DOHH2 (cell line): ENCODE measurements around the gene PNPLA5.

Experiments used
- H3F3A ChIP-seq: fragments of 200-600 bp; sonication (generic), shearing (Covaris generic); 2 replicates; pipeline ENCODE4 v1.6.0; 2016; ENCODE audit warnings: antibody characterized with exemption, mild to moderate bottlenecking; ENCODE audit not compliant: control insufficient read depth, insufficient read depth
- H3K27ac ChIP-seq: fragments of 200-600 bp; sonication (generic); 2 replicates; pipeline ENCODE4 v1.5.1; 2014; ENCODE audit warnings: low read depth, mild to moderate bottlenecking, low read length, moderate library complexity
- H3K27me3 ChIP-seq: fragments of 200-600 bp; sonication (generic); 2 replicates; pipeline ENCODE4 v1.6.1; 2014; ENCODE audit warnings: mild to moderate bottlenecking, low read length, mixed read lengths; ENCODE audit not compliant: control insufficient read depth
- H3K36me3 ChIP-seq: fragments of 200-600 bp; sonication (generic); 2 replicates; pipeline ENCODE4 v1.6.1; 2014; ENCODE audit warnings: mild to moderate bottlenecking, low read length, moderate library complexity, mixed read lengths; ENCODE audit not compliant: control insufficient read depth
- H3K4me1 ChIP-seq: fragments of 200-600 bp; sonication (generic); 2 replicates; pipeline ENCODE4 v1.6.1; 2014; ENCODE audit warnings: mild to moderate bottlenecking, low read length, mixed read lengths; ENCODE audit not compliant: control insufficient read depth
- H3K4me2 ChIP-seq: fragments of 200-600 bp; sonication (generic); 2 replicates; pipeline ENCODE4 v1.6.0; 2014; ENCODE audit warnings: mild to moderate bottlenecking, low read length, moderate library complexity
- H3K4me3 ChIP-seq: fragments of 200-600 bp; sonication (generic); 2 replicates; pipeline ENCODE4 v1.5.1; 2014; ENCODE audit warnings: mild to moderate bottlenecking, low read length, mixed read lengths
- H3K79me2 ChIP-seq: fragments of 200-600 bp; sonication (generic); 2 replicates; pipeline ENCODE4 v1.6.1; 2014; ENCODE audit warnings: mild to moderate bottlenecking, low read length, mixed read lengths; ENCODE audit not compliant: control insufficient read depth
- H3K9me2 ChIP-seq: fragments of 200-600 bp; sonication (generic); replicated peaks from 2 replicates; pipeline ENCODE4 v1.6.1; 2014; ENCODE audit warnings: mild to moderate bottlenecking, low read length, mixed read lengths; ENCODE audit not compliant: control insufficient read depth
- H3K9me3 ChIP-seq: fragments of 200-600 bp; sonication (generic); 2 replicates; pipeline ENCODE4 v1.6.1; 2014; ENCODE audit warnings: antibody characterized with exemption, low read length, mixed read lengths; ENCODE audit not compliant: control insufficient read depth, insufficient read depth
- H4K20me1 ChIP-seq: fragments of 200-600 bp; sonication (generic); 2 replicates; pipeline ENCODE4 v1.6.0; 2014; ENCODE audit warnings: low read depth, mild to moderate bottlenecking, antibody characterized with exemption, low read length, moderate library complexity; ENCODE audit not compliant: control insufficient read depth, insufficient read depth
- CTCF ChIP-seq: fragments of 200-600 bp; sonication (generic); IDR thresholded peaks from one replicate; pipeline ENCODE4 v1.5.1; 2014; ENCODE audit warnings: antibody characterized with exemption, mild to moderate bottlenecking, low read depth, low read length; ENCODE audit not compliant: poor library complexity, severe bottlenecking
- EZH2phosphoT487 ChIP-seq: fragments of 200-600 bp; sonication (generic); IDR thresholded peaks from 2 replicates; pipeline ENCODE4 v1.6.1; 2017; ENCODE audit warnings: borderline replicate concordance, mild to moderate bottlenecking, antibody characterized with exemption, low read length, moderate library complexity, mixed read lengths

PNPLA5 gene

DNA sequence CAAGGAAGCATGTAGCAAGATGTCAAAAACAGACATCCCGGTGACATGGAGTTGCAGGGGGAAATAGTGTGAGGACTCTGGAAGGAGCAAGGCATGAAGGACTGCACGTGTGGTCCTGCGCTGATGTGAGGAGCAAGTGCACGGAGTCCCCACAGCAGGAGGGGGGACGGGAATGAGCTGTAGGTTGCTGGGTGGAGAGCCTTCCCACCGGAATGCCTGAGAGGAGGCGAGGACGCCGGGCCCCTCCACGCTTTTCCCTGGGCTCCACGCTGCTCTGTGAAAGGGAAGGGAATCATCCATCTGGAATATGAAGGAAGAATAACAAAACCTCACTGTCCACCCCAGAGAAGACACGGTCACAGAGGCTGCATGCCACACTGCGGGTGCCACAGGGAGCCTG, 56.1 kb downstream of the PNPLA5 start:
- Histone ChIP-seq H3K79me2 (no peaks in the 10 kb centered on the region), H3K9me2 (no peaks in the 10 kb centered on the region), H3K27me3 (no peaks in the 10 kb centered on the region), H3K4me2 (no peak overlapping the region), H3K36me3 (no peaks in the 10 kb centered on the region), H4K20me1 (no peaks in the 10 kb centered on the region), H3K4me3 (no peak overlapping the region), H3F3A (no peaks in the 10 kb centered on the region), H3K27ac (no peak overlapping the region), H3K9me3 (no peaks in the 10 kb centered on the region), H3K4me1 (no peaks in the 10 kb centered on the region)
- TF ChIP-seq CTCF = no peak
- no peak for TF ChIP-seq EZH2phosphoT487

GRCh38 chr22:43835166-43835565, 56.6 kb downstream of the PNPLA5 start:
- no peaks in the 10 kb centered on the region for H3K4me1 ChIP-seq
- no peak for TF ChIP-seq CTCF
- no peak for TF ChIP-seq EZH2phosphoT487
- no peaks in the 10 kb centered on the region for H3K36me3 ChIP-seq
- H3K9me2 ChIP-seq = no peaks in the 10 kb centered on the region
- H3K4me3 ChIP-seq = no peak overlapping the region
- no peaks in the 10 kb centered on the region for H4K20me1 ChIP-seq
- no peak overlapping the region for H3K27ac ChIP-seq
- no peaks in the 10 kb centered on the region for H3K79me2 ChIP-seq
- H3K9me3 ChIP-seq = no peaks in the 10 kb centered on the region
- H3K27me3 ChIP-seq = no peaks in the 10 kb centered on the region
- H3F3A ChIP-seq = no peaks in the 10 kb centered on the region
- H3K4me2 ChIP-seq = no peak overlapping the region

- H3K27me3 ChIP-seq = no peaks in the 10 kb centered on the region
- H3K4me2 ChIP-seq = no peak overlapping the region
- H3K4me3 ChIP-seq = no peak overlapping the region
- no peaks in the 10 kb centered on the region for H3K4me1 ChIP-seq
- H3K27ac ChIP-seq = no peak overlapping the region
- no peaks in the 10 kb centered on the region for H3K36me3 ChIP-seq
- H3F3A ChIP-seq = no peaks in the 10 kb centered on the region
- no peaks in the 10 kb centered on the region for H3K9me3 ChIP-seq
- no peaks in the 10 kb centered on the region for H4K20me1 ChIP-seq
- no peak for TF ChIP-seq CTCF
- TF ChIP-seq EZH2phosphoT487 = no peak
- no peaks in the 10 kb centered on the region for H3K79me2 ChIP-seq
- no peaks in the 10 kb centered on the region for H3K9me2 ChIP-seq
Measured at GRCh38 chr22:43833286-43834240, 58.2 kb downstream of the PNPLA5 start.
